DMS114 treated with DMSO at 0.1 percent for 48 hours (cell line): ENCODE results near the gene CYP46A1.

Experiments used
- DNase-seq: peaks from one replicate; lab custom pipeline; 2025; ENCODE audit not compliant: unreplicated experiment; lab: John Stamatoyannopoulos, UW

The CYP46A1 gene

DNA sequence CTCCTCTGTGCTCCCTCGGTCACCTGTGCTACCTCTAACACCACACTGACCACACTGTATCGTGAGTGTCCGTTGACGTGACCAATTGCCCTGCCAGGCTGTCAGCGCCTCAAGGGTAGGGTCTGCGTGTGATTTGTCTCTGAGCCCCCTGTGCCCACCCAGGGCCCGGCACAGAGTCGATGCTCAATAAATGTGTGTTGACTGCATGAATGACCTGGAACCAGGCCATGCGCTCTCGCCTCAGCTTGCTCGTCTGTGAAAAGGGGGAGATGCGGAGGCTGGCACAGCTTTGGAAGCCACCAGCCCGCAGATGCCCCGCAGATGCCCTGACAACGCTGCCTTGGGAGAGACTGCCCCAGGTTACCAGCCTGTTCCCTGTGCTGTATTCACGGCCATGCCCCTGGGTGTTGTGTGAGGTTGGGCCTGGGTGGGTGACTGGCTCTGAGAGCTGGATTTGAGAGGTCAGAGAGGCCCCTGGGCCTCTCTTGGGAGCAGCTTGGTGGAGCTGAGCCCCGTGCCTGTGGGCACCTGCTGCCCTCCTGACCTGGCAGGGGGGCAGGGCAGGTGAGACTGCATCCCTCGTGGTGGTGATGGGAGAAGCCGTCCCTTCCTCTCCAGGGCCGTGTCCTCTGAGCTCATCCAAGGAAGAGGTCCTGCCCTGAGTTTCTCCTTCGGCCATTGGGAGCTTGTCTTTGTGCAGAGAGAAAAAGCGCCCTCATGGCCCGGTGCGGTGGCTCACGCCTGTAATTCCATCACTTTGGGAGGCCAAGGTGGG is 43.2 kb downstream of the CYP46A1 start:
- DNase-seq: no peak

GRCh38 chr14:99728231-99728920 is 44.3 kb downstream of the CYP46A1 start:
- DNase-seq: no peak

GRCh38 chr14:99728981-99729451 is 44.9 kb downstream of the CYP46A1 start:
- no peak for DNase-seq

GRCh38 chr14:99729991-99730875 is 46.1 kb downstream of the CYP46A1 start:
- DNase-seq: peak; percentile 12

GRCh38 chr14:99730876-99731546 is 46.9 kb downstream of the CYP46A1 start:
- no peak for DNase-seq

GRCh38 chr14:99731547-99732435 is 47.7 kb downstream of the CYP46A1 start:
- no peak for DNase-seq

DNA sequence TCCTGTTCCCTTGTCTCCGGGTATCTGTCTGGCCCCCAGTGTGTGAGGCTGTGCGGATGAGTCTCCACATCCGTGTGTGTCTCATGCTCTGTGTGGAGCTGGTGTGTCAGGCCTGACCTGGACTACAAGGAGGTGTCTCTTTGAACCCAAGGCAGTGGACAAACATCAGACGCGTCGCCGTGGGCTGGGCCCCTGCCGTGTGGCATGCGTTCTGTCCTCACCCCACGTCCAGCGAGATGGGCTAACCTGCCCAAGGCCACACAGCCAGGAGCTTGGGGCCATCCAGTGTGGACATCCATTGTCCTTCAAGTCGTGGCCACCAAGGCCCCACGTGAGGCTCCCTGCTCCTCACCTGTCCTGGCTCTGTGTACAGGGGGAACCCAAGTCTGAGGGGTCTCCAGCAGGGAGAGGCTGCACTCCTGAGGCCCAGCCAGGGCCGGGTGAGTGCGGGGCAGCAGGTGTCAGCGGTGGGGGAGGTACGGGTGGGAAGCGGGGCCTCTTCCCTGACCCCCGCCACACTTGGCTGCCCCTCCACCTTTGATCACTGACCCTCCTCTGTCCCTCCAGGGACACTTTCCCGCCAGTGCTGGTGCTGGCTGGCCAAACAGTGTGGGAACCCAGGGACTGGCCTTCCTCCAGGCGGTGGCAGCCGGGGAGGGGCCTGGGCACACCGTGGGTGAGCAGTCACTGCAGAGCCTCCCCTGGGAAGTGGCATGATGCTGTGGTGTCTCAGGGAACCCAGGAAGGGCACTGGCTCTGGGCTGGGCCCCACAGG is 48.5 kb downstream of the CYP46A1 start:
- no peak for DNase-seq

GRCh38 chr14:99733211-99733539 is 49.1 kb downstream of the CYP46A1 start:
- DNase-seq: no peak

- no peak for DNase-seq
Observed at GRCh38 chr14:99733540-99734405, 49.7 kb downstream of the CYP46A1 start.

- DNase-seq: no peak
Observed at GRCh38 chr14:99734406-99735051, 50.4 kb downstream of the CYP46A1 start.

- no peak for DNase-seq
Observed at GRCh38 chr14:99735189-99736135, 51.4 kb downstream of the CYP46A1 start.

- no peak for DNase-seq
Observed at GRCh38 chr14:99736603-99737371, 52.7 kb downstream of the CYP46A1 start.

GRCh38 chr14:99737451-99737951 is 53.4 kb downstream of the CYP46A1 start:
- DNase-seq: no peak

DNA sequence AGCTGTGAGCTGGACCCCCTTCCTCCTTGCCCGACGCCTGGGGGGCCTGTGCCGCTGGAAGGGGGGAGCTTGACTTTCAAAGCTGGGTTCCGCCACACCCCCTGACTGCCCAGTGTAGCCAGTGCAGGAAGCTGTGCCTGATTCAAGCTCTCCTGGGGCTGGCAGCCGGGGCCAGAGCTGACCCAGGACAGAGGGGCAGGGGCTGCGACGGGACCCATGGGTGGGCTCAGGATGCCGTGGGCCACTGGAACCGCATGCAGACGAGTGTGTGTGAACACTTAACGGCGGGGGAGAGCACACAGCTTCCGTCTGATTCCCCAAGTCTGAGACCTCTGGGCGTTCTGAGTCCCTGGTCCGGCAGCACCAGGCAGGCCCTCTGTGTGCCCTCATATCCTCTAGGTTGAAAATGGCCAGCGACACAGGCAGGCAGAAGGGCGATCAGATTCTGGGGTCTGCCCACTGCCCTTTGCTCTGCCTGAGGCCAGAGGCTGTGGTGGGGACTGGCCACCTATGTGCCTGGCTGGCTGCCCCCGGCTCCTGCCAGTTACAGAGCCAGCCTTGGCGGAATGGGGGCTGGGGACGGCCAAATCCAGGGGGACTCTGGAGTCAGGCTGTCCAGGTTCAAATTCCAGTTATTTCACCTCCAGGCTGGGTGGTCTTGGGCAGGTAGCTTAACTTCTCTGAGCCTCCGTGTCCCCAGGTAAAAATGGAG is 54.0 kb downstream of the CYP46A1 start:
- DNase-seq: no peak

GRCh38 chr14:99740411-99740810 is 56.3 kb downstream of the CYP46A1 start:
- DNase-seq: no peak
